GM08714 (cell line): ENCODE measurements around the gene AAR2.
A peak's percentile ranks its signal among the peaks of the same experiment; 100 is the strongest.

Source experiments
- H3K4me3 ChIP-seq: fragments of 200-500 bp; sonication (Bioruptor generic); 2 replicates; pipeline ENCODE4 v1.5.1; 2014; ENCODE audit warnings: mild to moderate bottlenecking, low read length, inconsistent platforms
- ZNF274 ChIP-seq: IDR thresholded peaks from 2 replicates; pipeline ENCODE4 v1.6.1; 2012; ENCODE audit warnings: mild to moderate bottlenecking, low read depth, low read length

AAR2 gene

DNA sequence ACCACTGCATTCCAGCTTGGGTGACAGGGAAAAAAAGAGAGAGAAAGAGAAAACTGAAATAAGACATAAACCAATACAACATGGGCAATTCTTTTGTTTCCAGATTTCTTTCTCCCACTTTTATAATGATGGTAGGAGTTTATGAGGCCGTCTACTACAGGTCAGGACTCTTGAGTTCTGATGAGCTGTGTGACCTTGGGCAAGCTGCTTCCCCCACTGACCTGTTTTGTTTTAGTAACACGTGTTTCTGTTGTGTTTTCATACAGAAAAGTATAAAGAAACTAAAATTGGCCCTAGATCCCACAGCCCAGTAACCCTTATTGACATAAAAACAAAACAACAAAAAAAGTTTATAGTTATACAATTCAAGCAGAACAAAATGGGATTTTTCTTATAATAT lies 22.9 kb upstream of the AAR2 start:
- no peak overlapping the region for H3K4me3 ChIP-seq
- no peak for TF ChIP-seq ZNF274

DNA sequence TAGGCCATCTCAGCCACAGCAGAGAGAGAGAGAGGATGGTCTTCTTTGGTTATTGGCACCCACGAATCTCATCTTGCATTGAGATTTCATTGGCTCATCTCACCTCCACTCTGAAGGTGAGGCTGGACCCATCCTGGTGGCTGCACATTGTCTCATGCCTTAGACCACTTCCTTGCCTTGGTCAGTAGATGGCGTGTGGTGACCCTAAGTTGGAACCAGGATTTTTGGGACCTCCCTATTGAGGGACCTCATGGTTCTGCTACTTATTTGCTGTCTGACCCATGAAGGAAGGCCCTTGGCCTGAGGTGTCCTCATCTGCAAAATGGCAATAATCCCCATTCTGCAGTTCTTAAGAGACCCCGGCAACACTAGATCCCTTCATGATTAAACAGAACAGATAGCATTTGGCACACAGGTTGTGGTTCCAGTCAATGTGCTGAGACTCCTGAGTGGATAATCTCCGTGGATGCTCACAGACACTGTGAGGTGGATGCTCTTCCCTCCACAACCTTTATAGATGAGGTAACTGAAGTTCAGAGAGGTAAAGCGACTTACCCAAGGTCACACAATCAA lies 21.5 kb upstream of the AAR2 start:
- H3K4me3 ChIP-seq, result no peak overlapping the region
- TF ChIP-seq ZNF274, result no peak

- no peak for TF ChIP-seq ZNF274
- no peak overlapping the region for H3K4me3 ChIP-seq
These were observed 20.5 kb upstream of the AAR2 start for GRCh38 chr20:36215778-36216177.

- no peak for TF ChIP-seq ZNF274
These were observed 19.8 kb upstream of the AAR2 start for GRCh38 chr20:36216314-36217025.

DNA sequence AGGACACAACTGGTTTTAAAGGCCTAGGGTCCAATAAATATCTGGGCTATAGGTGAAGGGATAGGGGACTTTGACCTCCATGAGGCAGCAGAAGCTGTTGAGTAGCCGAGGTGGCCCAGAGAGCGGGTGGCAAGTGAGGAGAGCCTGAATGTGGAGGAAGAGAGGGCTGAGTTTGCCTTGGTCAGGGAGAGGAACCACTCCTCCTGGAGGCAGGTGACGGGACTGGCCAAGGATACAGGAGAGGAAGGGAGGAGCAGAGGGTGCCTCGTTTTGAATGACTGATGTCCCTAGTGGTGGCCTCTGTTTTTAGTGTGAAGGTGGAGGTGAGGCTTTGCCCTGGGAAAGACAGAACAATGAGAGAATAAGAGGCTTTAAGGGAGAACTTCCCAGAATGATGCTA lies 19.1 kb upstream of the AAR2 start:
- no peak overlapping the region for H3K4me3 ChIP-seq
- no peak for TF ChIP-seq ZNF274

More at GRCh38 chr20:36216314-36217025, 19.8 kb upstream of the AAR2 start:
- H3K4me3 ChIP-seq, result no peak overlapping the region

- TF ChIP-seq ZNF274, result no peak
- H3K4me3 ChIP-seq, result no peak overlapping the region
These were observed 17.8 kb upstream of the AAR2 start for GRCh38 chr20:36218380-36219064.

DNA sequence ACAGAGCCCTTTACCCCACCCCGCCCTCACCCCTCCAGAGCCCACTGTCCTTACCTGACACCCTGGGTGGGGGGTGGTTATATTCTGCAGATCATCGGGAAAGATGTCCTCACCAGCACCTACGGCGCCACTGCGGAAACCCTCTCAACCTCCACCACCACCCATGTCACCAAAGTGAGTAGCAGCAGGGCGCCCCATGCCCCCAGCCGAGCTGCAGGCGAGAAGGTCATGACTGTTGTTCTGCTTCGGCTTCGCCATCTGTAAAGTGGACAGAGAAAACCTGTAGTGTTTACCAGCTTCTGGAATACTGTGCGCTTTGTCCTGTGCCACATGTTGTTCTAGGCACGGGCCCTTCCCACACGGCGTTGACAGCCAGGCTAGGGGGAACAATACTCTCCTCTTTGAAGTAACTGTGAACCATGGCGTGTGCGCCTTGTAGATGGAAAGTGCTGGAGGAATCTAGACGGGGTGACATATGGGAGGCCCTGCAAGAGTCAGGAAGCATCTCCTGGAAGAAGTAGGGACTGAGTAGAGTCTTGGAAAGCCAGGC lies 16.5 kb upstream of the AAR2 start:
- no peak for TF ChIP-seq ZNF274
- no peak overlapping the region for H3K4me3 ChIP-seq

DNA sequence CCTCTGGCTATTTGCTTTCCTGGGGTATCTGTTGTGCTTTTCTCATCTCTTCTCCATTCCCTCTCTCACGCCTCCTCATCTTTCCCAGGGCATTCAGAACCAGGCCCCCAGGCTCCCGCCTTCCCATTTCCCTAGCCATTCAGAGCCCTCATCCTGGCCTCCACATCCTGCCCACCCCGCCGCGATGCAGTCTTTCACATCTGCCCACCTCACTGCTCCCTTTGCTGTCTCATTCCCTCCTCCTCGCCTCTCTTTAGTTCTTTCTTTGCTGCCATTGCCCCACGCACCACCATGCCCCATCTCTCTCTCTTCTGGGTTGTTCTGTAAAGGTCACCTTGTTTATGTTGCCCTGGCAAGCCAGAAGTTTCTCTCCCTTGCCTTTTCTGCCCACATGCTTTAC lies 10.6 kb upstream of the AAR2 start:
- TF ChIP-seq ZNF274, result no peak

GRCh38 chr20:36228770-36229169 lies 7.5 kb upstream of the AAR2 start:
- no peak overlapping the region for H3K4me3 ChIP-seq
- TF ChIP-seq ZNF274, result no peak

More for the DNA sequence above, 10.6 kb upstream of the AAR2 start:
- no peak overlapping the region for H3K4me3 ChIP-seq

- TF ChIP-seq ZNF274, result no peak
- H3K4me3 ChIP-seq, result no peak overlapping the region
These were observed 6.3 kb upstream of the AAR2 start for GRCh38 chr20:36230019-36230418.

GRCh38 chr20:36231331-36231730 lies 4.9 kb upstream of the AAR2 start:
- TF ChIP-seq ZNF274, result no peak
- no peak overlapping the region for H3K4me3 ChIP-seq

GRCh38 chr20:36234771-36235320 lies 1.4 kb upstream of the AAR2 start:
- TF ChIP-seq ZNF274, result no peak
- H3K4me3 ChIP-seq, result no peak overlapping the region

GRCh38 chr20:36236786-36237121 lies 476 bp downstream of the AAR2 start:
- TF ChIP-seq ZNF274, result no peak

DNA sequence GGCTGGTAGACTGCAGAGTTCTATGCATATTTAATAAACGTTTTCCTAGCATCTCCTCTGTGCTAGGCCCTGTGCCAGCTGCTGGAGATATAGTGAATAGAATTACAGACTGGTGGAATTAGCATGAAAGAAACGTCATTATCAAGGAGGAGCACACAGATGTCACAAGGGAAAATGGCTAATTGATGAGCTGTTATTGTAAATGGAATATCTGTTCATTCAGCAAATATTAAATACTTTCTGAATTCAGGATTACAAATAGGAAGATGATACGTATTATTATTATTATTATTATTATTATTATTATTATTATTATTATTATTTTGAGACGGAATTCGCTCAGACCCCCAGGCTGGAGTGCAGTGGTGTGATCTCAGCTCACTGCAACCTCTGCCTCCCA lies 1.2 kb downstream of the AAR2 start:
- TF ChIP-seq ZNF274, result no peak

More at GRCh38 chr20:36236786-36237121, 476 bp downstream of the AAR2 start:
- H3K4me3 ChIP-seq, result peak overlapping the region; percentile 92

GRCh38 chr20:36238153-36238552 lies 1.9 kb downstream of the AAR2 start:
- TF ChIP-seq ZNF274, result no peak
- no peak overlapping the region for H3K4me3 ChIP-seq

More for the DNA sequence above, 1.2 kb downstream of the AAR2 start:
- peak overlapping the region; percentile 92 for H3K4me3 ChIP-seq
